Stimulated activated CD4-positive, alpha-beta T cell treated with anti-CD3 and anti-CD28 coated beads, Interleukin-2, amount 100 ng/mL, for 4 hours (primary cell): ENCODE data around the gene DRD1.
A peak's percentile ranks its signal among the peaks of the same experiment; 100 is the strongest.

ENCODE experiments used
- DNase-seq: peaks from one replicate; pipeline ENCODE4 v3.0.0-alpha.2; 2020; ENCODE audit warnings: low read depth

Gene DRD1

DNA sequence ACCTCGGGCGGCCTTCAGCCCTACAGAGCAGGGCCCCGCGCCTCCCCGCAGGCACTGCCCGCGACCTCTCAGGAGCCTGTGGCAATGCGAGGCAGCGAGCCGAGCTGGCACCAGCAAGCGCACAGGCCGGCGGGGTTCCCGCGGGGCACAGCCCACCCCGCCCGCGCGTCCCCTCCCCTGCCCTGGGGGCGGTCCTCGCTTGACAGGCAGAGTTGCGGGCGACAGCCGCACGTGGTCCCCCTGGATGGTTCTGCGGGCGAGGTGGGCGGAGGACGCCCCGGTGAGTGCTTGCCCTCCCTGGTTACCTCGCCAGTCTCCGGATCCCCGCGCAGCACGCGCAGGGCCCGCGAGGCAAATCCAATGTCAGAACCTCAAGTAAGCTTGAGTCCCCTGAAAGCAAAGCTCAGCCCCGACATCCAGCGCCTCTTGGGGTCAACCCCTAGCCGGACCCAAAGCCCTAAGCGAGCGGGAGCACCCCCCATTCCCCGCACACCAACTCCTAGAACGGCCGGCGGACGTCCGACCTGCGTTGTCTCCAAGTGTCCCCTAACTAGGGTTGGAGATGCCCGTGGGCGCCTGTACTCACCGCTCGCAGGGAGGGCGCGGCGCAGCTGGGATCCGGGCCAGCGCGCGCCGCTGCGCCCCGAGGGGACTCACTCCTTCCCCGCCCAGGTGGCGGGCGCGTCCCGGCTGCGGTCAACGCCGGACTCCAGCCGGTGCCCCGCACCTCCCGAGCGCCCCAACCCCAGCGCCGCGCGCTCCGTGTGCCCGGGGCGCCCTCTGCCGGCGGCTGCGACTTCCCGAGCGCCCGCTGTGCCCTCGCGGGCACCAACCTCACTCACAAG lies at the start of gene DRD1:
DRD1 (minus strand) TSS at position 123 of the 845 bp plus-strand sequence. CDS start 1,083 bp downstream, outside the sequence.
- DNase-seq = peak; percentile 31

- no peak for DNase-seq
These were observed 49.7 kb upstream of the DRD1 start for GRCh38 chr5:175493726-175494125.

GRCh38 chr5:175493260-175493659 lies 49.3 kb upstream of the DRD1 start:
- no peak for DNase-seq

DNA sequence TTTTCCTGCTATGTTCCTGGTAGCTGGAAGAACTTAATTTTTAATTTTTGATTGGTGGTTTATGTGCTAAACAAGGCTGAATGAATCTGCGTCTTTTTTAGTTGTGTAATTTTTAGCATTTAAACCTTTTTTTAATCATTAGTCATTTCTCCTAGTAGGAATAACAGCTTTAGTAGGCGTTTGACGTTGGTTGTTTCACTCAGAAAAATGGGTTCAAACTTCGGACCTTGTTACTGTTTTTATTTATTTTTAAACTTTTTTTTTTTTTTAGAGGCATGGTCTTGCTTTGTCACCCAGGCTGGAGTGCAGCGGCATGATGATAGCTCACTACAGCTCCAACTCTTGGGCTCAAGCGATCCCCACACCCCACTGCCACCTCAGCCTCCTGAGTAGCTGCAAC lies 47.2 kb upstream of the DRD1 start:
- no peak for DNase-seq

DNA sequence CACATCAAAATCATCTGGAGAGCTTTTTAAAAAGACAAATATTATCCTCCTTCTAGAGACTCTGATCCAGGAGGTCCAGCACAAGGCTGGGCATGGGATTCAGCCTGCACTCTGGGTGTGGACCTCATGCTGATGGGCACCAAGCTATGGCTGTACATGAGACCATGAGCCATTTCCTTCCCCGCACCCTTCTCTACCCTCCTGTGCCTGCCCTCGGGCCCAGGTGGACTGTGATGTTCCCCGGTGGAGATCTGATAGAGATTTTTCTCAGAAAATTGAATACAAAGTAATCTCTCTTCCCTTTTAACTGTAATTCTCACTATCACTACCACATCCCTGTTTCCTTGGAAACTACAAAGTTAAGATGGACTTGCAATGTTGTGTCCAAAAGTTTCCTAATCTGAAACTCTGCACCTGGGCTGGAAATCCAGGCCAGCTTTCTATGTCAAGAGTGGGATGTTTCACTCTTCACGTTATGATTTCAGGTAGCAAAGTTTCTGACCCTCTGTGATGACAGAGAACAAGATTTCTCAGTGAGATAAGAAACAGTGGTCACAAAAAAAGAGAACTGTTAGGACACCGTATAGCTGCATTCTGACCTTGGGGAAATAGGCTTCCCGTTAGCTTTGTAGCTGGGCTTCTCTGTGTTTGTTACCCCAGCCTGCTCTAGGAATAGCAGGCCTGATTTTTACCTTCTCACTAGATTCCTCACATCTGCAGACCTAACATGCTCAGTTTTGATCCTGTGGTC lies 45.9 kb upstream of the DRD1 start:
- no peak for DNase-seq

- DNase-seq = no peak
These were observed 43.7 kb upstream of the DRD1 start for GRCh38 chr5:175487514-175488222.

DNA sequence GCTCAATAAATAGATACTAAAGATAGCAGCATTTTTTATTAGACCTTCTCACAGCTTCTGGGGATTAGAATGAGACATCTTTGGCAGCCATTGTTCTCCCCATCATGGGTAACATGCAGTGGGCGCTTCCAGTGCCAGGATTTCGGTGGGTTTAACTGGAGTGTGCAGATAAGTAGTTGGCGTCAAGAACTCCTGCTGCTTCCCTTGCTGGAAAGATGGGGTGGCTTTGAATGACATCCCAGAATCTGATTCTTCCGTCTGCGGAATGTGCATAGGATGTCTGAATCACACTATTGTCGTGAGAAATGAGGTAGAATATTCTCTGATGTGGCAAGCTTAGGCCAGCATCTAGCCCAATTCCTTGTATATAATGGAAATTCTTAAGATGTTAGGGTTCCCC lies 41.6 kb upstream of the DRD1 start:
- no peak for DNase-seq

DNA sequence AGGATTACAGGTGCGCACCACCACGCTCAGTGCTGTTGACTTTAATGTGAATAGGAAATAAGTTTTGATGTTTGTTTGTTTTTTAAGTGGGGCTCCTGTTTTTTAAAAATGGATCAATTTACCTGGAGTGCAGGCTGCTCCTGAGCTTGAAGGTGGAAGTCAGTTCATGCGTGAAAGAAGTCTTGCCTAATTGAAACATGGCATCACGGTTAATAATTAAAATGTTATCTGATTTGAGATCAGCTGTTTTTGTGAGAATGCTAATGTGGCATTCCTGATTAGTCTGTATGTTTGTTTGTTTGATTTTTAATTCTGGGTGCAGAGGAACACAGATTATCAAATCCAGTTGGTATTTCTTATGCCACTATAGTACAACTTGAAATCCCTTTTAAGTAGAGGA lies 40.8 kb upstream of the DRD1 start:
- DNase-seq = no peak

DNA sequence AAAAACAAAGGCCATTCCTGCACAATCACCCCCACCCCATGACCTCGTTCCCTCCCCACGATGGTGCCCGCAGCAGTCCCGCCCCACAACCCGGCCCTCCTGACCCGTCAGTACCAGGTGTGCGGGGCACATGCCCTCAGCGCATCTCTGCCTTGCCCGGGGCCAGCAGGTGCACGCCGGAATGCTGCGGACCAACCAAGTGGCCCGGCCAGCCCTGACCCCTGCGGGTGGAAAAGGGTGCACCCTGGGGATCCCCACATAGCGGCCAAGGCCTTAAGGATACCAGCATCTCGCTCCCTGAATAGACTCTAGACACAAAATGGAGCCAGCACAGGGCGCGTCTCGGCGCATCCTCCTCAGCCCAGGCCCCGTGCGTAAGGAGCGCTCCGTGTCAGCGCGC lies 40.3 kb upstream of the DRD1 start:
- DNase-seq = no peak

- no peak for DNase-seq
These were observed 39.4 kb upstream of the DRD1 start for GRCh38 chr5:175483337-175483736.

GRCh38 chr5:175479125-175479881 lies 35.3 kb upstream of the DRD1 start:
- DNase-seq = no peak

DNA sequence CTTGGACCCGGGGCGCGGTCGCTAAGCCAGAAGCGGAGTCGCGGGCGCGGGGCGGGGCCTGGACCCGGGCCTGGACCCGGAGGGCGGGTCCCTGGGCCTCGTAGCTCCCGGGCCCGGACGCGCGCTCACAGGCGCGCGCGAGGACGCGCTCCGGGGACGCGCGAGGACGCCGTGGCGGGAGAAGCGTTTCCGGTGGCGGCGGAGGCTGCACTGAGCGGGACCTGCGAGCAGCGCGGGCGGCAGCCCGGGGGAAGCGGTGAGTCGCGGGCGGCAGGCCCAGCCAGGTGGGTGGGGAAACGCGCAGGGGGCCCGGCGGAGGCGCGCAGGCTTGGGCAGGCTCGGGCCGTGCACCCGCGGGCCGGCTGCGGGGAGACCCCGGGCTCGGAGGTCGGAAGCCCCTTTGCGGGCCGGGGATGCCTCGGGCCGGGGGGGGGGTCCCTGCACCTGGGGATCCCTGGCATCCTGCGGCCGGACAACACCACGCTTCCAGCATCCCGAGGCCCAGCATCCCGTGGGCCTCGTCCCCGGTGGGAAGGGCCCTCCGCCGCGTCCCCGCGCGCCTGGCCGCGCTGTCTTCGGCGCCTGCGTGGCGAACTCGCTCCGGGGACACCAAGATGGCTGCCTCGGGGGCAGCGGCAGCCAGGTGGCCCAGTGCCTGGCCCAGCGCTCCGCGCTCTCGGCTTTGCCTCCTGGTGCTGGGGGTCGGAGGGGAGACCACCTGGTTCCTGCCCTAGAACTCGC lies 34.6 kb upstream of the DRD1 start, which contains the start of gene SFXN1:
SFXN1 (plus strand) TSS at position 177 of the 741 bp plus-strand sequence. CDS start 13,544 bp downstream, outside the sequence.
- DNase-seq = peak; percentile 77

- DNase-seq = no peak
These were observed 34.0 kb upstream of the DRD1 start for GRCh38 chr5:175478008-175478383.

GRCh38 chr5:175477440-175477839 lies 33.5 kb upstream of the DRD1 start:
- no peak for DNase-seq

DNA sequence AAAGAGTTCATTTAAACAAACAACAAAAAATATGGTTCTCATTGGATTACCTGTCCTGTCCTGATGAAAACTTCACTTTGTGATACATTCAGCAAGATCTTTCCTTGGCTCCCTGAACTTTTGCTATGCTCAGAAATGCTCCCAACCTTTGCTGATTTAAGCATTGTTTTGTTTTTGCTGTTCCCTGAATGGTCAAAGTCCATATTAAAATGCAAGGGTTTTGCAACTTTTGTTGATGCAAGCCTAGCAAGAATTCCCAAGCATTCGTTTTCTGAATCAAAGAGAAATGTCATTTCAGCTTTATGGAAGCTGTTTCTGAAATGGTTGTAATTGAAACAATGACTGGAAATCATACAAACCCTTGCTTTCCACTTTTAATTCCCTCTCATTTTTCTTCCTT lies 31.3 kb upstream of the DRD1 start:
- DNase-seq = no peak

- DNase-seq = no peak
These were observed 28.4 kb upstream of the DRD1 start for GRCh38 chr5:175472378-175472777.

- no peak for DNase-seq
These were observed 27.6 kb upstream of the DRD1 start for GRCh38 chr5:175471628-175472027.

DNA sequence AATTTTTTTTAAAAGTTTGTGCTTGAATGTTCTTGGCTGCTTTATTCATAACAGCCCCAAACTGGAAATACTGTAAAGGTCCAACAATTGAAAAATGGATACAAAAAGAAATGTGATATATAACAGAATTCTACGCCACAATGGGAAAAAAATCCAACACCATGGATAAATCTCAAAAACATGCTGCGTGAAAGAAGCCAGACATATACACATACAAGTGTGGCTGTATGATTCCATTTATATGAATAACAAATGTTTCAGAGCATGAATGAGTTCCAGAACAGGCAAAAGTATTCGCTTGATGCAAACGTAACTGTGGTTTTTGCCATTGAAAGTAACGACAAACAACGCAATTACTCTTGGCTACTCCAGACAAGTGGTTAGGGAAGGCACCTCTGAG lies 27.2 kb upstream of the DRD1 start:
- DNase-seq = no peak

DNA sequence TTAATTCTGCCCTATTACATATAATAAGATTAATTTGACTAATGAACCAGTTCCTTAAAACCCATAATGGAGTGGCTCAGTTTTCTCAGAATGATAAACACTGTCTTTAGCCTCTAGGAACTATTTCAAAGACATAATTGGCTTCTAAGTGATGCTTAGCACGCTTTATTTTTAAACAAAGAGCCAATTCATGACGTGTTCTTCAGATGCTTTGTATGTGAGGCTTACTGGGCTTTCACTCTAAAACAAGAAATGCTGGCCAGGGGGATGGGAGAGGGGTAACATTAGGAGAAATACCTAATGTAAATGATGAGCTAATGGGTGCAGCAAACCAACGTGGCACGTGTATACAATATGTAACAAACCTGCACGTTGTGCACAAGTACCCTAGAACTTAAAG lies 26.8 kb upstream of the DRD1 start:
- DNase-seq = no peak

GRCh38 chr5:175469916-175470315 lies 25.9 kb upstream of the DRD1 start:
- DNase-seq = no peak

DNA sequence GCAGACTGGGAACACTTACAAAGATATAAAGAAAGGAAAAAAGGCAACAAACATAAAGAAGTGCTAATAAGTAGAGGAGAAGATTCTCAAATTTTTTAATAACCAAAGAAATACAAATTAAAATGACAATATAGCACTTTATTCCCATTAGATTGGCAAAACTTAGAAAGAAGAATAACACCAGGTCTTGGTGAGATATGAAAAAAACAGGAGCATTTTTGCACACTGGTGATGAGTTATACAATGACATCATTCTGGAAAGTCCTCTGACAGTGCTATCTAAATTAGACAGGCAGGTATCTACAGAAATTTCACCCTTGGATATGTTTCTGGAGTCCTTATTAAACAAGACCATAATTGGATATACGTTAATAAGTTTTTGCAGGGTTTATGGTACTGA lies 24.9 kb upstream of the DRD1 start:
- no peak for DNase-seq
